Measurements from ENCODE around the gene RXFP3.

Gene RXFP3

GRCh38 chr5:33981408-33982162 is 45.4 kb downstream of the RXFP3 start:
- DNase-seq (ENCODE audit: low spot score) = no peak

DNA sequence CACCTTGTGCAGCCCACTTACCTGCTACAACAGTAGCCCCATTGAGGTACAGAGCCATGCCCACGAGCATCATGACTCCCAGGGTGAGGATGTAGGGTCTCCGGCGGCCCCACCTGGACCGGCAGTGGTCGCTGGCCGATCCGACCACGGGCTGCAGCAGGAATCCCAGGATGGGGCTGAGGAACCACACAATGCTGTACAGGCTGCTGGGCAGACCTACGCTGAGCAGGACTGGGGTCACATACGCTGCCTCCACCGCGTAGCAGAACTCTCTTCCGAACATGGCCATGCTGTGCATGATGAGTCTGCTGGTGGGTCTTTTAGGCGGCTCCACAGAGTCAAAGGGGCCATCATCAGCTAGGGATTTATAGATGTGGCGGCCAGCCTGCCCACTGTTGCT is 48.0 kb downstream of the RXFP3 start:
- DNase-seq (ENCODE audit: low spot score) = no peak

DNA sequence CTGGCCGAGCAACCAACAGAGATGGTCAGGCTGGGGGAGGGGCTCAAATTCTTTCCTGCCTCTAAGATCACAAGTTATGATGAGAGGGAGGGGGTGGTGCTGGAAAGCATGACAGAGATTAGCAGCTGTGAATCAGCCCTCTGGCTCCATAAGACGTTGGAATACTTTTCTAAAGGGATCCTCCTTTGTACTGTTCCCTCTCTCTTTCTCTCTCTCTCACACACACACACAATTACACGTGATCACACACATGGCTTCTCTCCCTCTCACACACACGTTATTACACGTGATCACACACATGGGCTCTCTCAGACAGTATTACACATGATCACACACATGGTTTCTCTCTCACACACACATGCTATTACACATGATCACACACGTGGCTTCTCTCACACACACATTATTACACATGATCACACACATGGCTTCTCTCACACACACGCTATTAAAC is 48.5 kb downstream of the RXFP3 start, which contains the start of gene SLC45A2:
TSS of gene SLC45A2 (minus strand) at position 23 of the 454 bp plus-strand sequence. CDS start 110 bp downstream, outside the sequence.
- DNase-seq (ENCODE audit: low spot score) = no peak

GRCh38 chr5:33985447-33985846 is 49.3 kb downstream of the RXFP3 start:
- DNase-seq (ENCODE audit: low spot score) = no peak

Measured in HuH-7.5 (cell line).